Fibroblast of mammary gland (primary cell): Measurements from ENCODE around the gene SLC2A6.

Experiments used
- DNase-seq: peaks from one replicate; pipeline ENCODE4 v3.0.0-alpha.2; 2010; ENCODE audit warnings: low read depth
- H3K4me3 ChIP-seq: 2 replicates; pipeline ENCODE4 v1.5.1; 2011; ENCODE audit warnings: low read depth, mild to moderate bottlenecking, low read length, moderate library complexity; ENCODE audit not compliant: control insufficient read depth
- CTCF ChIP-seq: conservative IDR thresholded peaks from 2 replicates; pipeline ENCODE4 v1.5.1; 2011; ENCODE audit warnings: low read depth, low read length, inconsistent platforms; ENCODE audit not compliant: control insufficient read depth, insufficient read depth

SLC2A6 gene

GRCh38 chr9:133443982-133444381, 34.9 kb downstream of the SLC2A6 start:
- no peak for DNase-seq
- TF ChIP-seq CTCF = no peak
- no peak overlapping the region for H3K4me3 ChIP-seq

GRCh38 chr9:133443248-133443647, 35.7 kb downstream of the SLC2A6 start:
- no peak for TF ChIP-seq CTCF
- DNase-seq = no peak
- no peak overlapping the region for H3K4me3 ChIP-seq

GRCh38 chr9:133441571-133441970, 37.3 kb downstream of the SLC2A6 start:
- TF ChIP-seq CTCF = no peak
- no peak for DNase-seq
- no peak overlapping the region for H3K4me3 ChIP-seq

GRCh38 chr9:133440874-133441273, 38.0 kb downstream of the SLC2A6 start:
- DNase-seq = no peak
- no peak overlapping the region for H3K4me3 ChIP-seq
- TF ChIP-seq CTCF = no peak

GRCh38 chr9:133439337-133439736, 39.6 kb downstream of the SLC2A6 start:
- no peak for TF ChIP-seq CTCF
- H3K4me3 ChIP-seq = no peak overlapping the region
- DNase-seq = no peak

GRCh38 chr9:133437753-133438531, 41.0 kb downstream of the SLC2A6 start:
- peak; percentile 24 for TF ChIP-seq CTCF
- H3K4me3 ChIP-seq = no peak overlapping the region
- no peak for DNase-seq

- DNase-seq = no peak
- H3K4me3 ChIP-seq = no peak overlapping the region
- no peak for TF ChIP-seq CTCF
Measured at GRCh38 chr9:133436681-133437080, 42.2 kb downstream of the SLC2A6 start.
